ENCODE measurements around the gene RXFP2.

RXFP2 gene

GRCh38 chr13:31767175-31767900 is 28.0 kb downstream of the RXFP2 start:
- no peak for DNase-seq (ENCODE audit: low read depth in 2 of 2)

GRCh38 chr13:31768351-31768750 is 29.0 kb downstream of the RXFP2 start:
- no peak for DNase-seq (ENCODE audit: low read depth in 2 of 2)

- no peak for DNase-seq (ENCODE audit: low read depth in 2 of 2)
Observed at GRCh38 chr13:31769575-31769974, 30.2 kb downstream of the RXFP2 start.

- DNase-seq (ENCODE audit: low read depth in 2 of 2): no peak
Observed at GRCh38 chr13:31772231-31772630, 32.9 kb downstream of the RXFP2 start.

GRCh38 chr13:31773538-31773937 is 34.2 kb downstream of the RXFP2 start:
- no peak for DNase-seq (ENCODE audit: low read depth in 2 of 2)

- DNase-seq (ENCODE audit: low read depth in 2 of 2): no peak
Observed at GRCh38 chr13:31774186-31774750, 34.9 kb downstream of the RXFP2 start.

GRCh38 chr13:31775148-31775547 is 35.8 kb downstream of the RXFP2 start:
- no peak for DNase-seq (ENCODE audit: low read depth in 2 of 2)

GRCh38 chr13:31775686-31776085 is 36.4 kb downstream of the RXFP2 start:
- DNase-seq (ENCODE audit: low read depth in 2 of 2): no peak

- no peak for DNase-seq (ENCODE audit: low read depth in 2 of 2)
Observed at GRCh38 chr13:31781064-31781463, 41.7 kb downstream of the RXFP2 start.

- DNase-seq (ENCODE audit: low read depth in 2 of 2): no peak
Observed at GRCh38 chr13:31786011-31786410, 46.7 kb downstream of the RXFP2 start.

GRCh38 chr13:31790992-31791391 is 51.7 kb downstream of the RXFP2 start:
- DNase-seq (ENCODE audit: low read depth in 2 of 2): no peak

- no peak for DNase-seq (ENCODE audit: low read depth in 2 of 2)
Observed at GRCh38 chr13:31793246-31793645, 53.9 kb downstream of the RXFP2 start.

GRCh38 chr13:31794452-31794851 is 55.1 kb downstream of the RXFP2 start:
- DNase-seq (ENCODE audit: low read depth in 2 of 2): no peak

- DNase-seq (ENCODE audit: low read depth in 2 of 2): no peak
Observed at GRCh38 chr13:31797154-31797775, 57.9 kb downstream of the RXFP2 start.

- no peak for DNase-seq (ENCODE audit: low read depth in 2 of 2)
Observed at GRCh38 chr13:31798189-31798588, 58.9 kb downstream of the RXFP2 start.

- DNase-seq (ENCODE audit: low read depth in 2 of 2): no peak
Observed at GRCh38 chr13:31801088-31801487, 61.8 kb downstream of the RXFP2 start.

GRCh38 chr13:31803311-31803710 is 64.0 kb downstream of the RXFP2 start:
- DNase-seq (ENCODE audit: low read depth in 2 of 2): no peak

GRCh38 chr13:31805841-31806240 is 66.5 kb downstream of the RXFP2 start:
- no peak for DNase-seq (ENCODE audit: low read depth in 2 of 2)

GRCh38 chr13:31807090-31807541 is 67.8 kb downstream of the RXFP2 start:
- DNase-seq (ENCODE audit: low read depth in 2 of 2): no peak

GRCh38 chr13:31814536-31814935 is 75.2 kb downstream of the RXFP2 start:
- no peak for DNase-seq (ENCODE audit: low read depth in 2 of 2)

GRCh38 chr13:31815361-31816144 is 76.2 kb downstream of the RXFP2 start:
- no peak for DNase-seq (ENCODE audit: low read depth in 2 of 2)

- DNase-seq (ENCODE audit: low read depth in 2 of 2): no peak
Observed at GRCh38 chr13:31818236-31818635, 78.9 kb downstream of the RXFP2 start.

All from stimulated activated CD4-positive, alpha-beta T cell treated with anti-CD3 and anti-CD28 coated beads, Interleukin-1b, Interleukin-23, amount 100 ng/mL, for 4 hours (primary cell).